OCI-M1 (cell line): ENCODE measurements around the gene CPSF4.

Experiments used
- DNase-seq: peaks from one replicate; lab custom pipeline; 2025; lab: John Stamatoyannopoulos, UW

CPSF4 gene

GRCh38 chr7:99438573-99439480 lies at the start of gene CPSF4, which contains the start of gene PTCD1:
TSS of gene CPSF4 (plus strand) at chr7:99438943. CDS start at chr7:99439083, 140 bp downstream.
TSS of gene PTCD1 (minus strand) at chr7:99438798. CDS start at chr7:99435242, 3,556 bp downstream.
- DNase-seq: peak; percentile 99

GRCh38 chr7:99389772-99390171 lies 49.0 kb upstream of the CPSF4 start:
- DNase-seq: no peak

GRCh38 chr7:99390941-99391602 lies 47.7 kb upstream of the CPSF4 start:
- no peak for DNase-seq

GRCh38 chr7:99392046-99392445 lies 46.7 kb upstream of the CPSF4 start:
- DNase-seq: no peak

- DNase-seq: no peak
Observed at GRCh38 chr7:99392659-99393354, 45.9 kb upstream of the CPSF4 start.

- no peak for DNase-seq
Observed at GRCh38 chr7:99393355-99394187, 45.2 kb upstream of the CPSF4 start.

GRCh38 chr7:99394188-99394502 lies 44.6 kb upstream of the CPSF4 start:
- no peak for DNase-seq

GRCh38 chr7:99395616-99396327 lies 43.0 kb upstream of the CPSF4 start:
- DNase-seq: peak; percentile 27

- DNase-seq: no peak
Observed at GRCh38 chr7:99396418-99397296, 42.1 kb upstream of the CPSF4 start.

- DNase-seq: no peak
Observed at GRCh38 chr7:99397297-99397983, 41.3 kb upstream of the CPSF4 start.

GRCh38 chr7:99398891-99399445 lies 39.8 kb upstream of the CPSF4 start:
- DNase-seq: no peak

- DNase-seq: no peak
Observed at GRCh38 chr7:99399597-99399996, 39.1 kb upstream of the CPSF4 start.

GRCh38 chr7:99402854-99403253 lies 35.9 kb upstream of the CPSF4 start:
- DNase-seq: no peak

GRCh38 chr7:99403764-99404163 lies 35.0 kb upstream of the CPSF4 start:
- no peak for DNase-seq

GRCh38 chr7:99404235-99404976 lies 34.3 kb upstream of the CPSF4 start:
- no peak for DNase-seq

- no peak for DNase-seq
Observed at GRCh38 chr7:99404977-99405320, 33.8 kb upstream of the CPSF4 start.

GRCh38 chr7:99406557-99406956 lies 32.2 kb upstream of the CPSF4 start:
- DNase-seq: no peak

GRCh38 chr7:99407872-99408378 lies 30.8 kb upstream of the CPSF4 start:
- peak; percentile 71 for DNase-seq
